GM19452 (cell line): ENCODE measurements around the gene CD2BP2.

Experiments
- ATAC-seq: cut with Tn5 transposase; IDR thresholded peaks from one replicate; pipeline ENCODE4 v1.9.1; 2021; ENCODE audit not compliant: unreplicated experiment

CD2BP2 gene

GRCh38 chr16:30379158-30379783 is 24.2 kb upstream of the CD2BP2 start:
- ATAC-seq: no peak

- peak; percentile 83 for ATAC-seq
Measured at GRCh38 chr16:30378236-30379157, 23.4 kb upstream of the CD2BP2 start.

GRCh38 chr16:30377812-30378235 is 22.7 kb upstream of the CD2BP2 start:
- ATAC-seq: peak; percentile 36

GRCh38 chr16:30377050-30377811 is 22.1 kb upstream of the CD2BP2 start:
- no peak for ATAC-seq

GRCh38 chr16:30376461-30376902 is 21.4 kb upstream of the CD2BP2 start:
- no peak for ATAC-seq

- no peak for ATAC-seq
Measured at GRCh38 chr16:30375864-30376263, 20.8 kb upstream of the CD2BP2 start.

GRCh38 chr16:30374538-30374937 is 19.4 kb upstream of the CD2BP2 start, which contains the start of gene MYL11:
MYL11 (plus strand) TSS chr16:30374802; CDS start chr16:30374858, 56 bp downstream.
- no peak for ATAC-seq

GRCh38 chr16:30372725-30373124 is 17.6 kb upstream of the CD2BP2 start:
- ATAC-seq: no peak

GRCh38 chr16:30372038-30372712 is 17.1 kb upstream of the CD2BP2 start:
- no peak for ATAC-seq

- ATAC-seq: no peak
Measured at GRCh38 chr16:30371248-30371816, 16.2 kb upstream of the CD2BP2 start.

- ATAC-seq: peak; percentile 72
Measured at GRCh38 chr16:30370456-30371247, 15.5 kb upstream of the CD2BP2 start, which contains the start of gene TBC1D10B. TBC1D10B (minus strand) TSS chr16:30370494; CDS start chr16:30370183, 311 bp downstream.

GRCh38 chr16:30369938-30370455 is 14.9 kb upstream of the CD2BP2 start:
- peak; percentile 12 for ATAC-seq

GRCh38 chr16:30369091-30369937 is 14.2 kb upstream of the CD2BP2 start:
- no peak for ATAC-seq

GRCh38 chr16:30368792-30369090 is 13.6 kb upstream of the CD2BP2 start:
- no peak for ATAC-seq

- no peak for ATAC-seq
Measured at GRCh38 chr16:30368122-30368791, 13.1 kb upstream of the CD2BP2 start.

- no peak for ATAC-seq
Measured at GRCh38 chr16:30367349-30368009, 12.4 kb upstream of the CD2BP2 start.

GRCh38 chr16:30366511-30366910 is 11.4 kb upstream of the CD2BP2 start:
- ATAC-seq: no peak
